HL-60 (cell line): ENCODE results near the gene DNAJC10.

Experiments used
- DNase-seq, 2 experiments: peaks; one replicate each; pipeline ENCODE4 v3.0.0-alpha.2; 2010 to 2020; ENCODE audit warnings: low read depth in 1 of 2, low spot score in 1 of 2
- H3K27ac ChIP-seq: fragments of 250-450 bp; sonication (Bioruptor Pico); replicated peaks from 2 replicates; pipeline ENCODE4 v1.5.1; 2020; ENCODE audit warnings: mild to moderate bottlenecking, moderate library complexity
- H3K27me3 ChIP-seq: fragments of 250-450 bp; sonication (Bioruptor Pico); 2 replicates; pipeline ENCODE4 v1.5.1; 2021; ENCODE audit warnings: mild to moderate bottlenecking, moderate library complexity; ENCODE audit not compliant: insufficient read depth, poor library complexity, severe bottlenecking
- H3K4me3 ChIP-seq: replicated peaks from 2 replicates; pipeline ENCODE4 v1.5.1; 2011; ENCODE audit warnings: mild to moderate bottlenecking, control low read depth, low read length; ENCODE audit not compliant: insufficient read depth
- GABPA ChIP-seq: IDR thresholded peaks from 2 replicates; pipeline ENCODE4 v1.6.1; 2012; ENCODE audit warnings: low read depth
- POLR2AphosphoS5 ChIP-seq: IDR thresholded peaks from 2 replicates; pipeline ENCODE4 v1.6.1; 2012; ENCODE audit warnings: low read depth
- SPI1 ChIP-seq: IDR thresholded peaks from 2 replicates; pipeline ENCODE4 v1.6.1; 2012; ENCODE audit warnings: low read depth, mild to moderate bottlenecking, borderline replicate concordance
- TF ChIP-seq, protein P1 (sequence below): IDR thresholded peaks from one replicate; pipeline ENCODE4 v1.5.1; 2011; ENCODE audit warnings: low read length, control low read depth, inconsistent platforms; ENCODE audit not compliant: insufficient read depth
- TF ChIP-seq, protein P2 (sequence below): IDR thresholded peaks from 2 replicates; pipeline ENCODE4 v1.6.1; 2012; ENCODE audit warnings: low read depth; ENCODE audit not compliant: insufficient replicate concordance

DNAJC10 gene

DNA sequence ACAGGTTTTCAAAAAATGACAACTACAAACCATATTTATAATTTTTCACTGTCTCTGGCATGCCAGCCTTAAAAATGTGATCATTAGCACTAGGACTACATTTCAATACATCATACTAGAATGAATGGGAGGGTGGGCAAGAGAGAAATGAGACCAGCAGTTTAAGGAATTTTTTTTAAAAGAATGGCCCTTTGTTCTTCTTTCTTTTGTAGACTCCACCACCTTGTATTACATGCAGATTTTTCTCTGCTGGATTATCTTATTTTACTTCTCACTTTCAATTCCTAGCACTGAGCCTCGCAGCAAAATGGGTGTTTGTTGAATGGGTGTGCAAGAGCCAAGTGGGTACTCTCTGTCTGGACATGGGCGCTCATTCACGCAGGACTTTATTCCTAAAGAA lies 110.4 kb downstream of the DNAJC10 start:
- H3K4me3 ChIP-seq = no peak overlapping the region
- no peak for DNase-seq
- no peak overlapping the region for H3K27ac ChIP-seq
- H3K27me3 ChIP-seq = no peaks in the 10 kb centered on the region
- TF ChIP-seq, protein P1, sequence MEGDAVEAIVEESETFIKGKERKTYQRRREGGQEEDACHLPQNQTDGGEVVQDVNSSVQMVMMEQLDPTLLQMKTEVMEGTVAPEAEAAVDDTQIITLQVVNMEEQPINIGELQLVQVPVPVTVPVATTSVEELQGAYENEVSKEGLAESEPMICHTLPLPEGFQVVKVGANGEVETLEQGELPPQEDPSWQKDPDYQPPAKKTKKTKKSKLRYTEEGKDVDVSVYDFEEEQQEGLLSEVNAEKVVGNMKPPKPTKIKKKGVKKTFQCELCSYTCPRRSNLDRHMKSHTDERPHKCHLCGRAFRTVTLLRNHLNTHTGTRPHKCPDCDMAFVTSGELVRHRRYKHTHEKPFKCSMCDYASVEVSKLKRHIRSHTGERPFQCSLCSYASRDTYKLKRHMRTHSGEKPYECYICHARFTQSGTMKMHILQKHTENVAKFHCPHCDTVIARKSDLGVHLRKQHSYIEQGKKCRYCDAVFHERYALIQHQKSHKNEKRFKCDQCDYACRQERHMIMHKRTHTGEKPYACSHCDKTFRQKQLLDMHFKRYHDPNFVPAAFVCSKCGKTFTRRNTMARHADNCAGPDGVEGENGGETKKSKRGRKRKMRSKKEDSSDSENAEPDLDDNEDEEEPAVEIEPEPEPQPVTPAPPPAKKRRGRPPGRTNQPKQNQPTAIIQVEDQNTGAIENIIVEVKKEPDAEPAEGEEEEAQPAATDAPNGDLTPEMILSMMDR = no peak
- TF ChIP-seq GABPA (no peak), SPI1 (no peak), POLR2AphosphoS5 (no peak)
- TF ChIP-seq, protein P2, sequence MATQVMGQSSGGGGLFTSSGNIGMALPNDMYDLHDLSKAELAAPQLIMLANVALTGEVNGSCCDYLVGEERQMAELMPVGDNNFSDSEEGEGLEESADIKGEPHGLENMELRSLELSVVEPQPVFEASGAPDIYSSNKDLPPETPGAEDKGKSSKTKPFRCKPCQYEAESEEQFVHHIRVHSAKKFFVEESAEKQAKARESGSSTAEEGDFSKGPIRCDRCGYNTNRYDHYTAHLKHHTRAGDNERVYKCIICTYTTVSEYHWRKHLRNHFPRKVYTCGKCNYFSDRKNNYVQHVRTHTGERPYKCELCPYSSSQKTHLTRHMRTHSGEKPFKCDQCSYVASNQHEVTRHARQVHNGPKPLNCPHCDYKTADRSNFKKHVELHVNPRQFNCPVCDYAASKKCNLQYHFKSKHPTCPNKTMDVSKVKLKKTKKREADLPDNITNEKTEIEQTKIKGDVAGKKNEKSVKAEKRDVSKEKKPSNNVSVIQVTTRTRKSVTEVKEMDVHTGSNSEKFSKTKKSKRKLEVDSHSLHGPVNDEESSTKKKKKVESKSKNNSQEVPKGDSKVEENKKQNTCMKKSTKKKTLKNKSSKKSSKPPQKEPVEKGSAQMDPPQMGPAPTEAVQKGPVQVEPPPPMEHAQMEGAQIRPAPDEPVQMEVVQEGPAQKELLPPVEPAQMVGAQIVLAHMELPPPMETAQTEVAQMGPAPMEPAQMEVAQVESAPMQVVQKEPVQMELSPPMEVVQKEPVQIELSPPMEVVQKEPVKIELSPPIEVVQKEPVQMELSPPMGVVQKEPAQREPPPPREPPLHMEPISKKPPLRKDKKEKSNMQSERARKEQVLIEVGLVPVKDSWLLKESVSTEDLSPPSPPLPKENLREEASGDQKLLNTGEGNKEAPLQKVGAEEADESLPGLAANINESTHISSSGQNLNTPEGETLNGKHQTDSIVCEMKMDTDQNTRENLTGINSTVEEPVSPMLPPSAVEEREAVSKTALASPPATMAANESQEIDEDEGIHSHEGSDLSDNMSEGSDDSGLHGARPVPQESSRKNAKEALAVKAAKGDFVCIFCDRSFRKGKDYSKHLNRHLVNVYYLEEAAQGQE = no peak

DNA sequence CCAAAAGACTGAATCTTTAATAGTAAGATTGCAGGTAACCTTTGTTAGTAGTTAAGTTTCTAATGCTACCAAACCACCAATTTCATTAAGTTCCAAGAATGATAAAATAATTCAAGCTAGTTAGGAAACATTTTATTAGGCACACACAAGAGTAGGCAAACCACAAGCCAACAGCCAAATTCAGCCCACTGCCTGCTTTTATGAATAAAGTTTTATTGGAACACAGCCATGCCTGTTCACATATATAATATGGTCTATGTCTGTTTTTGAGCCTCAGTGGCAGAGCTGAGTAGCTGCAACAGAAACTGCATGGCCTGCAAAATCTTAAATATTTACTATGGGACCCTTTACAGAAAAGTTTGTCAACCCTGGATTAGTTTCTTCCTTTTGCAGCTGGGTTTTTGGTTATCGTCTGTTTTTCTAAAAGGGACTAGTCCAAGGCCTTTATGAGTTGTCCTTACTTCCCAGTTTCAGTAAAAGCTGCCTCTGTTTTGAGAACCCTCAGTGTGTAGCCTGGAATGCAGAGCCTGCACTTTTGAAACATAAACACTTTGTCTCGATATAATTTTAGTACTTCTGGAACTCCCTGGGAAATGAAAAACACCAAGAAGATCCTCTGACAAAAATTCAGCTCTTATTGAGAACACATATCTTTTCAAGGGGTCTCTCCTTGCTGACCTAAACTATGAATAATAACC lies 111.3 kb downstream of the DNAJC10 start:
- Histone ChIP-seq H3K4me3 (no peak overlapping the region), H3K27ac (no peak overlapping the region), H3K27me3 (no peaks in the 10 kb centered on the region)
- no peak for DNase-seq
- TF ChIP-seq, protein P2 = no peak
- TF ChIP-seq POLR2AphosphoS5 = no peak
- no peak for TF ChIP-seq GABPA
- TF ChIP-seq, protein P1 = no peak
- no peak for TF ChIP-seq SPI1

DNA sequence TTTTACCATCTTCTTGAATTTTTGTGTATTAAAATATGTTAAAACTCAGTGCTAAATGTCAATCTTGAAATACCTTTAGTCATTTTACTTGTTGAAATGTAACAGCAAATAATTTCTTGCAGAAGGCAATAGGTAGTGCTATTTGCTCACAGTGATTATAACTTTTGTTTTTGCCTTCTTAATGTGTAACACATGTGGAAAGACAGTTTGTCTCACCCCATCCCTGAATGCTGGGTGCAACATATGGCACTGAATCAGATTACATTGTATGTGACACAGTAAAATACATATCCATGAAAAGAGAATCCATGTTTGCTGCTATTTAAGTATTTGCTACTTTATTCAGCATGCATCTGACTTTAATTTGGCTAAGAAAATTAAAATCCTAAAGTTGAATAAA lies 115.0 kb downstream of the DNAJC10 start:
- H3K27ac ChIP-seq = no peak overlapping the region
- no peak overlapping the region for H3K4me3 ChIP-seq
- TF ChIP-seq GABPA (no peak), SPI1 (no peak), POLR2AphosphoS5 (no peak)
- TF ChIP-seq, protein P2 = no peak
- TF ChIP-seq, protein P1 = no peak
- no peaks in the 10 kb centered on the region for H3K27me3 ChIP-seq
- no peak for DNase-seq
